ENCODE results near the gene TBC1D25. TPM values are rescaled to one million over a fixed set of nuclear protein-coding genes. Genes with fewer than 3 reads are reported as not detected.

TBC1D25 gene
- 22.8 TPM for polyA plus RNA-seq

DNA sequence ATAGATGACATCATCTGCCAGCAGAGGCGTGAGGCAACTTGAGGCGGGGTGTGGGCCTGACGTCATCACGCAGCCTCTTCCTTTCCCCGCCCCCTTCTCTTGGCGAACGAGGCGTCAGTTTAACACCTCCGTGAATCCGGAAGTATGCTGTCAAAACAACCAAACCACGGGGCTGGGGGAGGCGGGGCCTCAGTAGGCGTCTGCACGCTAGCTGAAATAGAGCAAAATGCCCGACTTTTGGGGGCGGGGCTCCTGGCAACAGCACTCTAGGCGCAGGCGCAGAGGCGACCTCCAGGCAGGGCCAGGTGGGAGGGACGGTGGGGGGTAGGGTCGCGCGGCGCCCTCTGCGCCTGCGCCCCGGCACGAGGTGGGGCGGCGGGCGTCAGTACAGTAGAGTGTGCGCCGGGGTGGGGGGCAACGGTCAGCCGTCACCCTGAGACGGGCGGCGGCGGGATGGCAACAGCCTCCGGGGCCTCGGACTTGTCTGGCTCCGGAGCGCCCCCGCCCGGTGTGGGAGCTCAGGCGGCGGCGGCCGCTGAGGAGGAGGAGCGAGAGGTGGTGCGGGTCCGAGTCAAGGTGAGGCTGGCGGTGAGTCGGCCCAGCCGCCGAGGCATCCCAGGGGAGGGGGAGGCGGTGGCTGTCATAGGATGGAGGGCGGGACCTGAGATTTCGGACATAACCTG is at the start of gene TBC1D25:
Gene TBC1D25 (plus strand): TSS at position 370 of the 683 bp plus-strand sequence. CDS start 84 bp downstream, at position 454.
- H3K4me3 Mint-ChIP-seq, result peak within 1 kb of the TSS; percentile 88 to 96 (median 92)
- no peaks in the 10 kb centered on the region for H3K36me3 Mint-ChIP-seq
- peak within 1 kb of the TSS; percentile 91 to 95 (median 95) for H3K27ac Mint-ChIP-seq
- H3K27me3 Mint-ChIP-seq, result peaks cover 1% of the 10 kb centered on the region
- H3K4me1 Mint-ChIP-seq, result peaks cover 3 to 17% (median 10%) of the 10 kb centered on the region in 3 donors
- no peaks in the 10 kb centered on the region for H3K9me3 Mint-ChIP-seq

DNA sequence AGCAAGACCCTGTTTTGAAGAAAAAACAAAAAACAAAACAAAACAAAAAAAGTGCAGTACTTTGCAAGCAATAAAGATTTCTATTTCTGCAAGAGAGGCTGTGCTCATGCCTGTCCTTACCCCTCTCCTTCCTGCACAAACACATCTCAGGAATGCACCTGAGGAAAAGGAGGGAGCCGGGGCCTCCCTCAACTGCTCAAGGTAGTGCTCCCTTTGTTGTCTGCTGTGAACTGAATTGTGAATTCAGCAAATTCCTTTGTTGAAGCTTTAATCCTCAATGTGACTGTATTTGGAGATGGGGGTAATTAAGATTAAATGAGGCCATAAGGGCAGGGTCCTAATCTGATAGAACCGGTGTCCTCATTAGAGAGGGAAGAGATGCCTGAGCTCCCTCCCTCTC is 49.6 kb upstream of the TBC1D25 start:
- Mint-ChIP-seq H3K27ac (no peak overlapping the region), H3K4me3 (no peak overlapping the region), H3K36me3 (no peaks in the 10 kb centered on the region), H3K9me3 (no peaks in the 10 kb centered on the region), H3K4me1 (no peaks in the 10 kb centered on the region), H3K27me3 (peaks cover 4% of the 10 kb centered on the region)

- H3K36me3 Mint-ChIP-seq, result no peaks in the 10 kb centered on the region
- peaks cover 4% of the 10 kb centered on the region for H3K27me3 Mint-ChIP-seq
- H3K9me3 Mint-ChIP-seq, result no peaks in the 10 kb centered on the region
- H3K4me3 Mint-ChIP-seq, result no peak overlapping the region
- H3K4me1 Mint-ChIP-seq, result no peaks in the 10 kb centered on the region
- H3K27ac Mint-ChIP-seq, result no peak overlapping the region
Observed at GRCh38 chrX:48490661-48491060, 48.9 kb upstream of the TBC1D25 start.

GRCh38 chrX:48491809-48492208 is 47.7 kb upstream of the TBC1D25 start:
- Mint-ChIP-seq H3K27ac (no peak overlapping the region), H3K9me3 (no peaks in the 10 kb centered on the region), H3K36me3 (no peaks in the 10 kb centered on the region), H3K4me3 (no peak overlapping the region), H3K27me3 (peaks cover 4% of the 10 kb centered on the region), H3K4me1 (no peaks in the 10 kb centered on the region)

DNA sequence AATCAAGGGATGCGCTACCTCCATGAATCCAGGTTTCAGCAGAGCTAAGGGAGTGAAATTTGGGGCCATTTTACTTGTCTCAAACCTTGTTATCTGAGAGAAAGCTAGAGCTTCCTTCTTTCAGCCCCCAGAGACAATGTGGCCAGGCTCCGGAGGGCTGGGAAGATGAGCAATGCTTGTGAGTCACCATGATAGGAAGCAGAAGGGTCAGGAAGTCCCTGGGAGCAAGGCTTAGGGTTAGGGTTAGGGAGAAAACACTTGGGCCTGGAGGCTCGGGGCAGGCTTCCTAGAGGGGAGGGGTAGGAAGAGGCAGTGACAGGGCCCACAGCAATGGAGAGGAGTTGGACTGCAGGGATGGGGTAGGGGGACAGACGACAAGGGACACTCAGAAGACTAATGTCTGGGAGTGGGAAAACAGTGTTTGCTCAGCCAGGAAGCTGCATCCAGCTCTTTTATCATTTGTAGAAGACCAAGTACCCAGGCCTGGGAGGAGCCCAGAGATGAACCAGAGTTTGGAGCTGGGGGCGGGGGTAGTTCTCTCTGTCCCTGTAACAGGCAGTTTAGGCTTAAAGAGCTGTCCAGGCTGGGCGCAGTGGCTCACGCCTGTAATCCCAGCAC is 47.1 kb upstream of the TBC1D25 start:
- Mint-ChIP-seq H3K9me3 (no peaks in the 10 kb centered on the region), H3K36me3 (no peaks in the 10 kb centered on the region), H3K27ac (no peak overlapping the region), H3K27me3 (peaks cover 4% of the 10 kb centered on the region), H3K4me3 (no peak overlapping the region), H3K4me1 (no peaks in the 10 kb centered on the region)

- H3K4me1 Mint-ChIP-seq, result no peaks in the 10 kb centered on the region
Observed at GRCh38 chrX:48493890-48494364, 45.6 kb upstream of the TBC1D25 start.

DNA sequence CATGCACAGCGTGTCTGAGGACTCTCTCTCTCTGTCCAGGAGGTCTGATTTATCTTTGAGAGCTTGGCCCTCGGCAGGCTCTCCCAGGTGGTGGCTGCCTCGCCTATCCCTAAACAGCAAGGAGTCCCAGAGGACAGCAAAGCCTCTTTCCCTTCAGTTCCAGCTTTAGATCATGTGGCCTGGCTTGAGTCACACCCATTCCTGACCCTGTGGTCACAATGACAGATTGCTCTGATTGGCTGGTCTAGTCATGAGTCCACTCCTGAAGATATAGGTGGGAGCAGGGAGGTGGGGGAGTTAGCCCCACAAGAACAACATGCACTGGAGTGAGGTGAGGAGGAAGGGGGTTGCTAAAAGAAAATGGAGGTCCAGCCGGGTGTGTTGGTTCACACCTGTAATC is 42.9 kb upstream of the TBC1D25 start:
- Mint-ChIP-seq H3K4me1 (no peaks in the 10 kb centered on the region), H3K36me3 (no peaks in the 10 kb centered on the region), H3K4me3 (no peak overlapping the region), H3K9me3 (no peaks in the 10 kb centered on the region), H3K27ac (no peak overlapping the region), H3K27me3 (peaks cover 22% of the 10 kb centered on the region)

More at GRCh38 chrX:48493890-48494364, 45.6 kb upstream of the TBC1D25 start:
- Mint-ChIP-seq H3K4me3 (no peak overlapping the region), H3K9me3 (no peaks in the 10 kb centered on the region), H3K27me3 (peaks cover 9% of the 10 kb centered on the region), H3K36me3 (no peaks in the 10 kb centered on the region), H3K27ac (no peak overlapping the region)

GRCh38 chrX:48497871-48498270 is 41.6 kb upstream of the TBC1D25 start:
- no peaks in the 10 kb centered on the region for H3K9me3 Mint-ChIP-seq
- no peak overlapping the region for H3K4me3 Mint-ChIP-seq
- H3K27me3 Mint-ChIP-seq, result peaks cover 19% of the 10 kb centered on the region
- no peaks in the 10 kb centered on the region for H3K36me3 Mint-ChIP-seq
- H3K27ac Mint-ChIP-seq, result no peak overlapping the region
- H3K4me1 Mint-ChIP-seq, result no peaks in the 10 kb centered on the region

GRCh38 chrX:48498374-48498809 is 41.1 kb upstream of the TBC1D25 start:
- H3K27ac Mint-ChIP-seq, result no peak overlapping the region
- no peaks in the 10 kb centered on the region for H3K36me3 Mint-ChIP-seq
- H3K27me3 Mint-ChIP-seq, result peaks cover 19% of the 10 kb centered on the region
- H3K4me1 Mint-ChIP-seq, result no peaks in the 10 kb centered on the region
- H3K4me3 Mint-ChIP-seq, result no peak overlapping the region
- H3K9me3 Mint-ChIP-seq, result no peaks in the 10 kb centered on the region

DNA sequence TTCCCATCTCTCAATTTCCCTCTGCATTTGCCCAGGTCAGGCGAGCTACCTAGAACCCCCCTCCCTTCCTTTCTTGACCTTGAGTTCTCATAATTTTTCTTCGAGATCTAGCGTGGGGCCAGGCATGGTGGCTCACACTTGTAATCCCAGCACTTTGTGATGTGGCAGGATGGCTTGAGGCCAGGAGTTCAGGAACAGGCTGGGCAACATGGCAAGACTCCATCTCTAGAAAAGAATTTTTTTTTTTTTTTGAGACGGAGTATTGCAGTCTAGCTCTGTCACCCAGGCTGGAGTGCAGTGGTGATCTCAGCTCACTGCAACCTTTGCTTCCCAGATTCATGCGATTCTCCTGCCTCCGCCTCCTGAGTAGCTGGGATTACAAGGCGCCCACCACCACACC is 35.3 kb upstream of the TBC1D25 start:
- Mint-ChIP-seq H3K36me3 (no peaks in the 10 kb centered on the region), H3K9me3 (no peaks in the 10 kb centered on the region), H3K27me3 (peaks cover 12% of the 10 kb centered on the region), H3K4me3 (no peak overlapping the region), H3K27ac (no peak overlapping the region), H3K4me1 (peaks cover 0 to 3% (median 2%) of the 10 kb centered on the region in 3 donors)

- Mint-ChIP-seq H3K27me3 (peaks cover 7% of the 10 kb centered on the region), H3K27ac (no peak overlapping the region), H3K9me3 (peaks cover 0 to 2% (median 0%) of the 10 kb centered on the region in 3 donors), H3K36me3 (no peaks in the 10 kb centered on the region), H3K4me1 (peaks cover 0 to 8% (median 6%) of the 10 kb centered on the region in 3 donors), H3K4me3 (no peak overlapping the region)
Observed at GRCh38 chrX:48505481-48505880, 34.0 kb upstream of the TBC1D25 start.

GRCh38 chrX:48507246-48507645 is 32.3 kb upstream of the TBC1D25 start:
- Mint-ChIP-seq H3K9me3 (peaks cover 0 to 2% (median 0%) of the 10 kb centered on the region in 3 donors), H3K36me3 (no peaks in the 10 kb centered on the region), H3K27me3 (peaks cover 3% of the 10 kb centered on the region), H3K4me1 (peaks cover 0 to 12% (median 6%) of the 10 kb centered on the region in 3 donors), H3K4me3 (peak overlapping the region in 1 of 4 donors; percentile 56), H3K27ac (no peak overlapping the region)

- Mint-ChIP-seq H3K4me1 (peaks cover 0 to 12% (median 6%) of the 10 kb centered on the region in 3 donors), H3K36me3 (no peaks in the 10 kb centered on the region), H3K9me3 (peaks cover 0 to 2% (median 0%) of the 10 kb centered on the region in 3 donors), H3K4me3 (peak within 1 kb of the TSS; percentile 81 to 96 (median 93)), H3K27me3 (peaks cover 3% of the 10 kb centered on the region), H3K27ac (peak within 1 kb of the TSS; percentile 67 to 96 (median 93))
Observed at GRCh38 chrX:48508400-48509244, 30.9 kb upstream of the TBC1D25 start, which contains the start of gene PORCN. Gene PORCN, plus strand, starts transcription at chrX:48508992. Its CDS starts 829 bp downstream, at chrX:48509821.

DNA sequence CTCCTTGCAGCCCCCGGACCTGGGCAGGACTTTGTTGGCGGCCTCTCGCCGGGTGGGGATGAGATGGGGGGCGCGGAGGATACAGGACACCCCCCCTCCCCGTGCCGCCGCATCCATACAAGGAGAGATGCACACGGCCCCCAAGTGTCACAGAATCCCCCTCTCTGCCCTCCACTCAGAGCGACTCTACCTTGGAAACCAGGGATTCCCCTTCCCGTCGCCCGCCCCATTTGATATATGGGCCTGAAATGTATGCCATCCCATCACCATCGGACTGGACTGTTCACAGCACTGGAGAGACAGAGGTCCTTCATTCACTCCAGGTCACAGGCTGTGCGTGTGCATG is 30.3 kb upstream of the TBC1D25 start:
- Mint-ChIP-seq H3K27ac (peak overlapping the region; percentile 59 to 86 (median 67)), H3K27me3 (peaks cover under 1% of the 10 kb centered on the region), H3K36me3 (no peaks in the 10 kb centered on the region), H3K4me3 (peak overlapping the region; percentile 81 to 96 (median 92)), H3K4me1 (peaks cover 0 to 12% (median 6%) of the 10 kb centered on the region in 3 donors), H3K9me3 (peaks cover 0 to 2% (median 0%) of the 10 kb centered on the region in 3 donors)

- Mint-ChIP-seq H3K36me3 (no peaks in the 10 kb centered on the region), H3K27ac (peak overlapping the region; percentile 59 to 86 (median 67)), H3K4me3 (peak overlapping the region; percentile 81 to 96 (median 92)), H3K4me1 (peaks cover 0 to 12% (median 6%) of the 10 kb centered on the region in 3 donors), H3K27me3 (no peaks in the 10 kb centered on the region), H3K9me3 (peaks cover 0 to 2% (median 0%) of the 10 kb centered on the region in 3 donors)
Observed at GRCh38 chrX:48509619-48510018, 29.9 kb upstream of the TBC1D25 start.

Measured in IgD-negative memory B cell (primary cell).